HL-60 (cell line): Measurements from ENCODE around the gene LIN7C.

Source experiments
- DNase-seq, 2 experiments: peaks; one replicate each; pipeline ENCODE4 v3.0.0-alpha.2; 2010 to 2020; ENCODE audit warnings: low read depth in 1 of 2, low spot score in 1 of 2
- H3K27ac ChIP-seq: fragments of 250-450 bp; sonication (Bioruptor Pico); replicated peaks from 2 replicates; pipeline ENCODE4 v1.5.1; 2020; ENCODE audit warnings: mild to moderate bottlenecking, moderate library complexity
- H3K27me3 ChIP-seq: fragments of 250-450 bp; sonication (Bioruptor Pico); 2 replicates; pipeline ENCODE4 v1.5.1; 2021; ENCODE audit warnings: mild to moderate bottlenecking, moderate library complexity; ENCODE audit not compliant: insufficient read depth, poor library complexity, severe bottlenecking
- H3K4me3 ChIP-seq: replicated peaks from 2 replicates; pipeline ENCODE4 v1.5.1; 2011; ENCODE audit warnings: mild to moderate bottlenecking, control low read depth, low read length; ENCODE audit not compliant: insufficient read depth
- CTCF ChIP-seq: IDR thresholded peaks from one replicate; pipeline ENCODE4 v1.5.1; 2011; ENCODE audit warnings: low read length, control low read depth, inconsistent platforms; ENCODE audit not compliant: insufficient read depth
- GABPA ChIP-seq: IDR thresholded peaks from 2 replicates; pipeline ENCODE4 v1.6.1; 2012; ENCODE audit warnings: low read depth
- POLR2AphosphoS5 ChIP-seq: IDR thresholded peaks from 2 replicates; pipeline ENCODE4 v1.6.1; 2012; ENCODE audit warnings: low read depth
- SPI1 ChIP-seq: IDR thresholded peaks from 2 replicates; pipeline ENCODE4 v1.6.1; 2012; ENCODE audit warnings: low read depth, mild to moderate bottlenecking, borderline replicate concordance
- TF ChIP-seq, protein P1 (sequence below): IDR thresholded peaks from 2 replicates; pipeline ENCODE4 v1.6.1; 2012; ENCODE audit warnings: low read depth; ENCODE audit not compliant: insufficient replicate concordance

Gene LIN7C

GRCh38 chr11:27472398-27473016, 34.1 kb downstream of the LIN7C start, which contains the start of gene LGR4:
TSS of gene LGR4 (minus strand) at chr11:27472790. CDS start at chr11:27472302, 488 bp downstream.
- no peak within 1 kb of the TSS for H3K27ac ChIP-seq
- TF ChIP-seq, protein P1, sequence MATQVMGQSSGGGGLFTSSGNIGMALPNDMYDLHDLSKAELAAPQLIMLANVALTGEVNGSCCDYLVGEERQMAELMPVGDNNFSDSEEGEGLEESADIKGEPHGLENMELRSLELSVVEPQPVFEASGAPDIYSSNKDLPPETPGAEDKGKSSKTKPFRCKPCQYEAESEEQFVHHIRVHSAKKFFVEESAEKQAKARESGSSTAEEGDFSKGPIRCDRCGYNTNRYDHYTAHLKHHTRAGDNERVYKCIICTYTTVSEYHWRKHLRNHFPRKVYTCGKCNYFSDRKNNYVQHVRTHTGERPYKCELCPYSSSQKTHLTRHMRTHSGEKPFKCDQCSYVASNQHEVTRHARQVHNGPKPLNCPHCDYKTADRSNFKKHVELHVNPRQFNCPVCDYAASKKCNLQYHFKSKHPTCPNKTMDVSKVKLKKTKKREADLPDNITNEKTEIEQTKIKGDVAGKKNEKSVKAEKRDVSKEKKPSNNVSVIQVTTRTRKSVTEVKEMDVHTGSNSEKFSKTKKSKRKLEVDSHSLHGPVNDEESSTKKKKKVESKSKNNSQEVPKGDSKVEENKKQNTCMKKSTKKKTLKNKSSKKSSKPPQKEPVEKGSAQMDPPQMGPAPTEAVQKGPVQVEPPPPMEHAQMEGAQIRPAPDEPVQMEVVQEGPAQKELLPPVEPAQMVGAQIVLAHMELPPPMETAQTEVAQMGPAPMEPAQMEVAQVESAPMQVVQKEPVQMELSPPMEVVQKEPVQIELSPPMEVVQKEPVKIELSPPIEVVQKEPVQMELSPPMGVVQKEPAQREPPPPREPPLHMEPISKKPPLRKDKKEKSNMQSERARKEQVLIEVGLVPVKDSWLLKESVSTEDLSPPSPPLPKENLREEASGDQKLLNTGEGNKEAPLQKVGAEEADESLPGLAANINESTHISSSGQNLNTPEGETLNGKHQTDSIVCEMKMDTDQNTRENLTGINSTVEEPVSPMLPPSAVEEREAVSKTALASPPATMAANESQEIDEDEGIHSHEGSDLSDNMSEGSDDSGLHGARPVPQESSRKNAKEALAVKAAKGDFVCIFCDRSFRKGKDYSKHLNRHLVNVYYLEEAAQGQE: no peak
- no peak for TF ChIP-seq SPI1
- TF ChIP-seq POLR2AphosphoS5: no peak
- no peak for TF ChIP-seq GABPA
- no peak for TF ChIP-seq CTCF

DNA sequence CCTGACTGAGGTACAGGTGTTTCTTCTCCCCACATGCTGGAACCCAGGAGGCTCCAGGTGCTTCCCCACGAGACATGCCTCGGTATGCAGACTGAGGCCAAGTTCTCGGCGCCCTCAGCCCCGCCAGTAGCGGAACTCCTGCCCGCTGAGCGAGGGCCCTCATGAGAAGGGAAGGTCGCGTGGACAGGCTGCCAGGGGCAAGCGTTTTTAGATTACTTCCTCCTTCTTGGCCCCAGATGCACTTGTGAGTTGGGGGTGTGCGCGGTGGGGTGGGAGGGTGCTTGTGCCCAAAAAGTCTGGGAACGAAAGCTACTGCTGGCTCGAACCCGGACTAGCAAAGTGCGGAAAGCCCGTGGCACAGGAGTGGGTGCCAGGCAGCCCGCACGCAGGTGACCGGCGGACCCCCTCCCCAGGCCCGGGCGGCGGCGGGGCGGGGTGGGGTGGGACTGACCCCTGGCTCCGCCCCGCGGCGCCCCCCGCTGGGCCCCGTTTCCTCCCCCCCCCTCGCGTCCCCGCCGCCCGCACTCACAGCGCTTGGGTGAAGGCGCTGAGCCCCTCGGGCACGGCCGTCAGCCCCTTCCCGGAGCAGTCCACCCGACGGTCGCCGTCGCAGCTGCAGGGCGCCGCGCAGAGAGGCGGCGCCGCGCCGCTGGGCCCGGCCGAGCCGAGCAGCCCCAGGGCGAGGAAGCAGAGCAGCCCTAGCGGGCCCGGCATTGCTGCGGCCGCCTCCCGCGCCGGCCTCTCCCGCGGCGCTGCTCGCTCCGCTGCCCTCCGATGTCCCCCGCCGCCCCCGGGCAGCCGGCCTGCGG, 34.8 kb downstream of the LIN7C start:
- DNase-seq: peak in 1 of 2 experiments; percentile 35
- TF ChIP-seq GABPA (no peak), POLR2AphosphoS5 (no peak)
- Histone ChIP-seq H3K27me3 (peaks cover 12% of the 10 kb centered on the region), H3K4me3 (peak overlapping the region; percentile 69), H3K27ac (no peak overlapping the region)

More at GRCh38 chr11:27472398-27473016, 34.1 kb downstream of the LIN7C start, which contains the start of gene LGR4:
- DNase-seq: peak; percentile 55 to 59
- Histone ChIP-seq H3K4me3 (peak within 1 kb of the TSS; percentile 69), H3K27me3 (peaks cover 12% of the 10 kb centered on the region)

GRCh38 chr11:27470826-27471588, 35.6 kb downstream of the LIN7C start:
- peaks cover 12% of the 10 kb centered on the region for H3K27me3 ChIP-seq
- H3K4me3 ChIP-seq: peak overlapping the region; percentile 69
- TF ChIP-seq, protein P1: no peak
- no peak for TF ChIP-seq SPI1
- no peak for TF ChIP-seq POLR2AphosphoS5
- TF ChIP-seq GABPA: no peak
- no peak for TF ChIP-seq CTCF
- no peak overlapping the region for H3K27ac ChIP-seq
- no peak for DNase-seq

GRCh38 chr11:27470166-27470565, 36.4 kb downstream of the LIN7C start:
- H3K27me3 ChIP-seq: peaks cover 12% of the 10 kb centered on the region
- no peak overlapping the region for H3K27ac ChIP-seq
- TF ChIP-seq GABPA (no peak), CTCF (no peak), SPI1 (no peak), POLR2AphosphoS5 (no peak)
- TF ChIP-seq, protein P1: no peak
- no peak for DNase-seq
- H3K4me3 ChIP-seq: no peak overlapping the region
